HepG2 (cell line): ENCODE results near the gene DSTN. TPM values are rescaled to one million over a fixed set of nuclear protein-coding genes. Genes with fewer than 3 reads are reported as not detected.
A peak's percentile ranks its signal among the peaks of the same experiment; 100 is the strongest.

Experiments used
- BHLHE40 ChIP-seq: IDR thresholded peaks from 2 replicates; pipeline ENCODE4 v1.6.1; 2011; ENCODE audit warnings: low read length, improper control_type of control experiment
- FOSL1 ChIP-seq: sonication (generic); formaldehyde crosslinking; IDR thresholded peaks from 2 replicates; pipeline ENCODE4 v1.9.0; 2021; ENCODE audit warnings: missing genetic modification reagents, borderline replicate concordance
- ISX ChIP-seq: sonication (generic); formaldehyde crosslinking; conservative IDR thresholded peaks from 2 replicates; pipeline ENCODE4 v1.5.0; 2020; ENCODE audit warnings: missing genetic modification reagents
- LCORL ChIP-seq, 2 experiments: fragments of 450-650 bp in 1 of 2; sonication (generic) in 1 of 2; formaldehyde crosslinking in 1 of 2; IDR thresholded peaks; 2 replicates each; pipeline versions ENCODE4 v1.5.0 to v1.6.1; 2017 to 2020; ENCODE audit warnings: antibody characterized with exemption in 1 of 2, missing genetic modification reagents in 1 of 2
- NFATC3 ChIP-seq: sonication (generic); formaldehyde crosslinking; IDR thresholded peaks from 2 replicates; pipeline ENCODE4 v1.5.1; 2020; ENCODE audit warnings: mild to moderate bottlenecking, missing genetic modification reagents
- NKX3-1 ChIP-seq: sonication (generic); formaldehyde crosslinking; IDR thresholded peaks from 2 replicates; pipeline ENCODE4 v1.5.0; 2020; ENCODE audit warnings: missing genetic modification reagents
- NONO ChIP-seq, 2 experiments: fragments of 450-650 bp in 1 of 2; sonication (generic) in 1 of 2; formaldehyde crosslinking in 1 of 2; IDR thresholded peaks in 1 of 2; conservative IDR thresholded peaks in 1 of 2; 2 replicates each; pipeline versions ENCODE4 v1.6.1 to v1.8.0; 2017 to 2022; ENCODE audit warnings: mild to moderate bottlenecking in 1 of 2, missing genetic modification reagents in 1 of 2, moderate library complexity in 1 of 2
- POLR2G ChIP-seq: fragments of 200-400 bp; formaldehyde crosslinking; IDR thresholded peaks from 2 replicates; pipeline ENCODE4 v1.6.1; 2018; ENCODE audit warnings: mild to moderate bottlenecking, low read depth, low read length, moderate library complexity
- RELA ChIP-seq: sonication (generic); formaldehyde crosslinking; IDR thresholded peaks from 2 replicates; pipeline ENCODE4 v1.4.0; 2020; ENCODE audit warnings: missing genetic modification reagents
- SYNCRIP ChIP-seq: fragments of 200-400 bp; formaldehyde crosslinking; IDR thresholded peaks from 2 replicates; pipeline ENCODE4 v1.6.1; 2018; ENCODE audit warnings: mild to moderate bottlenecking, low read depth, low read length; ENCODE audit not compliant: insufficient read depth
- ZFP36L1 ChIP-seq: sonication (generic); formaldehyde crosslinking; IDR thresholded peaks from 2 replicates; pipeline ENCODE4 v1.8.0; 2022; ENCODE audit warnings: mild to moderate bottlenecking, missing genetic modification reagents, moderate library complexity
- ZFX ChIP-seq: sonication (generic); formaldehyde crosslinking; IDR thresholded peaks from 2 replicates; pipeline ENCODE4 v1.4.0; 2020; ENCODE audit warnings: mild to moderate bottlenecking, low read depth, missing genetic modification reagents, moderate library complexity
- ZFY ChIP-seq: sonication (generic); formaldehyde crosslinking; IDR thresholded peaks from 2 replicates; pipeline ENCODE4 v1.4.0; 2020; ENCODE audit warnings: missing genetic modification reagents
- ZNF160 ChIP-seq: sonication (generic); formaldehyde crosslinking; IDR thresholded peaks from 2 replicates; pipeline ENCODE4 v1.8.0; 2022; ENCODE audit warnings: mild to moderate bottlenecking, inconsistent platforms, missing genetic modification reagents
- ZNF260 ChIP-seq: sonication (generic); formaldehyde crosslinking; IDR thresholded peaks from 2 replicates; pipeline ENCODE4 v1.4.0; 2020; ENCODE audit warnings: missing genetic modification reagents, low read depth, mild to moderate bottlenecking, borderline replicate concordance
- ZNF3 ChIP-seq: IDR thresholded peaks from 2 replicates; pipeline ENCODE4 v1.7.0; 2017; ENCODE audit warnings: inconsistent platforms
- ZNF703 ChIP-seq: sonication (generic); formaldehyde crosslinking; IDR thresholded peaks from 2 replicates; pipeline ENCODE4 v1.5.1; 2020; ENCODE audit warnings: missing genetic modification reagents, mild to moderate bottlenecking, moderate library complexity, borderline replicate concordance
- ZNF724P ChIP-seq: sonication (generic); formaldehyde crosslinking; IDR thresholded peaks from 2 replicates; pipeline ENCODE4 v1.8.0; 2022; ENCODE audit warnings: missing genetic modification reagents, borderline replicate concordance
- ZNF749 ChIP-seq: sonication (generic); formaldehyde crosslinking; IDR thresholded peaks from 2 replicates; pipeline ENCODE4 v1.8.0; 2022; ENCODE audit warnings: mild to moderate bottlenecking, missing genetic modification reagents, moderate library complexity, borderline replicate concordance
- ZNF850 ChIP-seq: sonication (generic); formaldehyde crosslinking; conservative IDR thresholded peaks from 2 replicates; pipeline ENCODE4 v1.9.0; 2021; ENCODE audit warnings: mild to moderate bottlenecking, missing genetic modification reagents
- polyA plus RNA-seq, 8 experiments: library from polyadenylated mRNA; depleted of rRNA in 3 of 8; stranded (reverse) in 7 of 8; unstranded in 1 of 8; fragments of >200 nt; fragmentation: Illumina TruSeq in 4 of 8; extraction: Trizol in 4 of 8; gene quantifications; 2 replicates each; pipeline versions ENCODE4 v1.2.1 to v1.2.3, GENCODE V29; 2011 to 2016; ENCODE audit warnings: low read depth in 4 of 8, missing spikeins in 1 of 8, mixed read lengths in 1 of 8; ENCODE audit not compliant: insufficient read depth in 1 of 8
- total RNA-seq, 5 experiments: library from RNA; depleted of rRNA; stranded (reverse); fragments of >200 nt; fragmentation: Illumina TruSeq; extraction: Trizol; gene quantifications; 2 replicates each; pipeline ENCODE4 v1.2.3, GENCODE V29; 2016; ENCODE audit warnings: low read depth in 1 of 5
- TF ChIP-seq, protein P1 (sequence below): sonication (generic); formaldehyde crosslinking; IDR thresholded peaks from 2 replicates; pipeline ENCODE4 v1.5.1; 2020; ENCODE audit warnings: missing genetic modification reagents, mild to moderate bottlenecking, borderline replicate concordance
- TF ChIP-seq, protein P2 (sequence below): sonication (generic); formaldehyde crosslinking; conservative IDR thresholded peaks from 2 replicates; pipeline ENCODE4 v1.8.0; 2022; ENCODE audit warnings: mild to moderate bottlenecking, moderate library complexity, missing genetic modification reagents
- TF ChIP-seq, protein P3 (sequence below): sonication (generic); formaldehyde crosslinking; IDR thresholded peaks from 2 replicates; pipeline ENCODE4 v1.4.0; 2020; ENCODE audit warnings: mild to moderate bottlenecking, missing genetic modification reagents
- TF ChIP-seq, protein P4 (sequence below): sonication (generic); formaldehyde crosslinking; IDR thresholded peaks from 2 replicates; pipeline ENCODE4 v1.8.0; 2022; ENCODE audit warnings: mild to moderate bottlenecking, missing genetic modification reagents, moderate library complexity

The DSTN gene
- total and polyA plus RNA-seq, 2 of the 13 experiments (the other 11 are each of a cell fraction or from before 2014, with no cell fraction given), result 27.6 to 106 TPM

DNA sequence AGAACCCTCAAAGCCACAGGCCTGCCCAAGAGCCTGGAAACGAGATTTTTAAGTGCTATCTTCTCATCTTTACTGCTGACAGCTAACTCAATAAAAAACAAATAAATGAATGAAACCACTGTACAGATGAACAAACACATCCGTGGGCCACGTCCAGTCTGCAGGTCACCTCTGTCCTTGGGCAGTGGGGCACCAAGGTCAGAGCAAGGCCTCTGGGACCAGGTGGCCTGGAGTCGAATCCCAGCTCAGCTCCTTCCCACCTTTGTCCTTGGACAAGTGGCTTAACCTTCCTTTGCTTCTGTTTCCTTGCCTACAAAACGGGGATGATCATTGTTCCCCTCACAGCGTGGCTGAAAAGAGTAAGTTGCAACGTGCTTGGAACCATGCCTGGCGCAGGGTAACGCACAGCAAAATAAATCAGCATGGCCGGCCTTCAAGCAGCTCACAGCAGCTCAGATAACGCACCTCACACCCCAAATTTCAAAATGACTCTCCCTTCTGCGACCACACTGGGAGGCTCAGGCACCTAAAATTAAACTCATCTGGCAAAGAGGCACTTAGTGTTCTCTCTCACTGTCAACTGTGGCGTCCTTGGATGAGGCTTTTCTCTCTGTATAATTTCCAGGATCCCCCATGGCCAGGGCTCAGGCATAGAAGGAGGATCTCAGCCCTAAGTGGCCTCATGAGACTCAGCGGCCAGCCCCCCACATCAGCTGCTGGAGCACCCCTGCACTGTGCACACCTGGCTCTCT, 76.5 kb downstream of the DSTN start (continued):
- TF ChIP-seq, protein P1, sequence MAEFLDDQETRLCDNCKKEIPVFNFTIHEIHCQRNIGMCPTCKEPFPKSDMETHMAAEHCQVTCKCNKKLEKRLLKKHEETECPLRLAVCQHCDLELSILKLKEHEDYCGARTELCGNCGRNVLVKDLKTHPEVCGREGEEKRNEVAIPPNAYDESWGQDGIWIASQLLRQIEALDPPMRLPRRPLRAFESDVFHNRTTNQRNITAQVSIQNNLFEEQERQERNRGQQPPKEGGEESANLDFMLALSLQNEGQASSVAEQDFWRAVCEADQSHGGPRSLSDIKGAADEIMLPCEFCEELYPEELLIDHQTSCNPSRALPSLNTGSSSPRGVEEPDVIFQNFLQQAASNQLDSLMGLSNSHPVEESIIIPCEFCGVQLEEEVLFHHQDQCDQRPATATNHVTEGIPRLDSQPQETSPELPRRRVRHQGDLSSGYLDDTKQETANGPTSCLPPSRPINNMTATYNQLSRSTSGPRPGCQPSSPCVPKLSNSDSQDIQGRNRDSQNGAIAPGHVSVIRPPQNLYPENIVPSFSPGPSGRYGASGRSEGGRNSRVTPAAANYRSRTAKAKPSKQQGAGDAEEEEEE (CRISPR knock-in tag), result no peak
- TF ChIP-seq NONO (IDR thresholded peaks at IDR 0.05), result no peak
- no peak; the same call in 1 of the 2 replicates for TF ChIP-seq NONO (CRISPR knock-in tag; conservative IDR thresholded peaks at IDR 0.05)
- no peak for TF ChIP-seq ZNF724P (CRISPR knock-in tag)
- TF ChIP-seq SYNCRIP, result no peak
- no peak for TF ChIP-seq BHLHE40
- no peak for TF ChIP-seq LCORL (IDR thresholded peaks at IDR 0.05)
- no peak for TF ChIP-seq LCORL (CRISPR knock-in tag; IDR thresholded peaks at IDR 0.05)
- no peak for TF ChIP-seq ISX (CRISPR knock-in tag)
- TF ChIP-seq ZNF260 (CRISPR knock-in tag), result no peak
- TF ChIP-seq ZNF703 (CRISPR knock-in tag), result no peak; the same call in 1 of the 2 replicates
- TF ChIP-seq ZNF850 (CRISPR knock-in tag), result no peak
- TF ChIP-seq NKX3-1 (CRISPR knock-in tag), result no peak
- no peak for TF ChIP-seq ZFP36L1 (CRISPR knock-in tag)
- TF ChIP-seq POLR2G, result no peak; the same call in 1 of the 2 replicates
- no peak for TF ChIP-seq ZNF160 (CRISPR knock-in tag)
- TF ChIP-seq RELA, result no peak
- TF ChIP-seq, protein P2, sequence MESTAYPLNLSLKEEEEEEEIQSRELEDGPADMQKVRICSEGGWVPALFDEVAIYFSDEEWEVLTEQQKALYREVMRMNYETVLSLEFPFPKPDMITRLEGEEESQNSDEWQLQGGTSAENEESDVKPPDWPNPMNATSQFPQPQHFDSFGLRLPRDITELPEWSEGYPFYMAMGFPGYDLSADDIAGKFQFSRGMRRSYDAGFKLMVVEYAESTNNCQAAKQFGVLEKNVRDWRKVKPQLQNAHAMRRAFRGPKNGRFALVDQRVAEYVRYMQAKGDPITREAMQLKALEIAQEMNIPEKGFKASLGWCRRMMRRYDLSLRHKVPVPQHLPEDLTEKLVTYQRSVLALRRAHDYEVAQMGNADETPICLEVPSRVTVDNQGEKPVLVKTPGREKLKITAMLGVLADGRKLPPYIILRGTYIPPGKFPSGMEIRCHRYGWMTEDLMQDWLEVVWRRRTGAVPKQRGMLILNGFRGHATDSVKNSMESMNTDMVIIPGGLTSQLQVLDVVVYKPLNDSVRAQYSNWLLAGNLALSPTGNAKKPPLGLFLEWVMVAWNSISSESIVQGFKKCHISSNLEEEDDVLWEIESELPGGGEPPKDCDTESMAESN, result no peak
- no peak; the same call in 1 of the 2 replicates for TF ChIP-seq ZNF749 (CRISPR knock-in tag)
- no peak for TF ChIP-seq NFATC3 (CRISPR knock-in tag)
- TF ChIP-seq FOSL1, result no peak
- no peak for TF ChIP-seq ZNF3 (CRISPR knock-in tag)
- TF ChIP-seq ZFY (CRISPR knock-in tag), result peak; percentile 32; the same call in 1 of the 2 replicates
- TF ChIP-seq ZFX (CRISPR knock-in tag), result peak; percentile 61; the same call in 1 of the 2 replicates
- TF ChIP-seq, protein P3, sequence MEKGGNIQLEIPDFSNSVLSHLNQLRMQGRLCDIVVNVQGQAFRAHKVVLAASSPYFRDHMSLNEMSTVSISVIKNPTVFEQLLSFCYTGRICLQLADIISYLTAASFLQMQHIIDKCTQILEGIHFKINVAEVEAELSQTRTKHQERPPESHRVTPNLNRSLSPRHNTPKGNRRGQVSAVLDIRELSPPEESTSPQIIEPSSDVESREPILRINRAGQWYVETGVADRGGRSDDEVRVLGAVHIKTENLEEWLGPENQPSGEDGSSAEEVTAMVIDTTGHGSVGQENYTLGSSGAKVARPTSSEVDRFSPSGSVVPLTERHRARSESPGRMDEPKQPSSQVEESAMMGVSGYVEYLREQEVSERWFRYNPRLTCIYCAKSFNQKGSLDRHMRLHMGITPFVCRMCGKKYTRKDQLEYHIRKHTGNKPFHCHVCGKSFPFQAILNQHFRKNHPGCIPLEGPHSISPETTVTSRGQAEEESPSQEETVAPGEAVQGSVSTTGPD, result no peak
- TF ChIP-seq, protein P4, sequence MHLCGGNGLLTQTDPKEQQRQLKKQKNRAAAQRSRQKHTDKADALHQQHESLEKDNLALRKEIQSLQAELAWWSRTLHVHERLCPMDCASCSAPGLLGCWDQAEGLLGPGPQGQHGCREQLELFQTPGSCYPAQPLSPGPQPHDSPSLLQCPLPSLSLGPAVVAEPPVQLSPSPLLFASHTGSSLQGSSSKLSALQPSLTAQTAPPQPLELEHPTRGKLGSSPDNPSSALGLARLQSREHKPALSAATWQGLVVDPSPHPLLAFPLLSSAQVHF (CRISPR knock-in tag), result no peak
